ENCODE measurements around the gene ZNF841. TPM values are rescaled to one million over a fixed set of nuclear protein-coding genes. Genes with fewer than 3 reads are reported as not detected.
A peak's percentile ranks its signal among the peaks of the same experiment; 100 is the strongest.

Gene ZNF841
- total and polyA plus RNA-seq, 4 donors = 0.86 to 11.1 (median 4.2) TPM

- no peak for TF ChIP-seq CTCF (IDR thresholded peaks at IDR 0.05; ENCODE audit: low read depth, low read length, missing input control)
- no peak for TF ChIP-seq HNF4G (IDR thresholded peaks at IDR 0.05)
- TF ChIP-seq TAF1 (conservative IDR thresholded peaks at IDR 0.05) = no peak
- no peak for TF ChIP-seq GABPA (IDR thresholded peaks at IDR 0.05 in 1 of 2, conservative IDR thresholded peaks at IDR 0.05 in 1 of 2)
- no peak for TF ChIP-seq JUND (IDR thresholded peaks at IDR 0.05)
- no peak for TF ChIP-seq MAX (IDR thresholded peaks at IDR 0.05)
- no peak for TF ChIP-seq ATF3 (IDR thresholded peaks at IDR 0.05)
- no peak for TF ChIP-seq HNF4A (conservative IDR thresholded peaks at IDR 0.05)
Measured at GRCh38 chr19:52086481-52086880, 9.1 kb downstream of the ZNF841 start (continued).

GRCh38 chr19:52070496-52070895, 25.1 kb downstream of the ZNF841 start:
- Histone ChIP-seq H3K36me3 (ENCODE audit: control insufficient read depth in 4 of 4, insufficient read depth in 3 of 4, low read depth in 1 of 4, low read length in 3 of 4) (peaks cover 20 to 93% (median 86%) of the 10 kb centered on the region in 4 donors), H3K9me3 (ENCODE audit: control insufficient read depth in 4 of 4, low read length in 3 of 4) (peaks cover 47 to 92% (median 69%) of the 10 kb centered on the region in 4 donors), H3K27me3 (ENCODE audit: control insufficient read depth in 4 of 4, insufficient read depth in 4 of 4, low read length in 3 of 4) (no peaks in the 10 kb centered on the region), H3K4me3 (ENCODE audit: low read depth in 1 of 3, low read length in 3 of 3) (peak overlapping the region in 2 of 3 donors; percentile 45 to 84), H3K27ac (ENCODE audit: low read depth in 1 of 2, low read length in 2 of 2) (no peak overlapping the region), H3K4me1 (ENCODE audit: control insufficient read depth in 4 of 4, insufficient read depth in 4 of 4, low read length in 3 of 4) (no peaks in the 10 kb centered on the region), H3K9ac (ENCODE audit: low read depth in 1 of 2, low read length in 2 of 2) (no peak overlapping the region)
- 98% methylated on average over 5 of the region's 5 CpGs for WGBS
- DNase-seq (ENCODE audit: low spot score) = no peak
- TF ChIP-seq ATF3 (IDR thresholded peaks at IDR 0.05) = no peak
- TF ChIP-seq YY1 (IDR thresholded peaks at IDR 0.05) = no peak
- no peak for TF ChIP-seq NR2F2 (IDR thresholded peaks at IDR 0.05)
- no peak for TF ChIP-seq EGR1 (IDR thresholded peaks at IDR 0.05; ENCODE audit: low read depth in 2 of 2)
- TF ChIP-seq TAF1 (conservative IDR thresholded peaks at IDR 0.05) = no peak
- no peak for TF ChIP-seq FOXA2 (IDR thresholded peaks at IDR 0.05)
- TF ChIP-seq REST (IDR thresholded peaks at IDR 0.05) = no peak
- TF ChIP-seq SP1 (IDR thresholded peaks at IDR 0.05) = no peak
- TF ChIP-seq HNF4A (conservative IDR thresholded peaks at IDR 0.05) = no peak
- no peak for TF ChIP-seq JUND (IDR thresholded peaks at IDR 0.05)
- TF ChIP-seq RAD21 (IDR thresholded peaks at IDR 0.05) = no peak
- TF ChIP-seq CTCF (IDR thresholded peaks at IDR 0.05; ENCODE audit: low read depth, low read length, missing input control) = no peak
- TF ChIP-seq GABPA (IDR thresholded peaks at IDR 0.05 in 1 of 2, conservative IDR thresholded peaks at IDR 0.05 in 1 of 2) = no peak
- no peak for TF ChIP-seq HNF4G (IDR thresholded peaks at IDR 0.05)
- no peak for TF ChIP-seq MAX (IDR thresholded peaks at IDR 0.05)
- TF ChIP-seq FOXA1 (IDR thresholded peaks at IDR 0.05) = no peak
- no peak for TF ChIP-seq RXRA (IDR thresholded peaks at IDR 0.05)
- no peak for TF ChIP-seq ZBTB33 (IDR thresholded peaks at IDR 0.05)
